Vagina (tissue), 2 donors: ENCODE data around the gene RABL3.

Experiments
- CTCF ChIP-seq, 3 experiments: fragments of 450-650 bp in 2 of 3; fragments of 200-600 bp in 1 of 3; sonication (generic) in 1 of 3; IDR thresholded peaks; one replicate each; pipeline ENCODE4 v1.5.1; 2017 to 2019; ENCODE audit warnings: antibody characterized with exemption in 3 of 3, mild to moderate bottlenecking in 2 of 3, moderate library complexity in 2 of 3
- POLR2A ChIP-seq, 2 donors: fragments of 450-650 bp; IDR thresholded peaks; one replicate each; pipeline ENCODE4 v1.6.1; 2017; ENCODE audit warnings: antibody characterized with exemption in 2 of 2, mild to moderate bottlenecking in 2 of 2, moderate library complexity in 2 of 2

DNA sequence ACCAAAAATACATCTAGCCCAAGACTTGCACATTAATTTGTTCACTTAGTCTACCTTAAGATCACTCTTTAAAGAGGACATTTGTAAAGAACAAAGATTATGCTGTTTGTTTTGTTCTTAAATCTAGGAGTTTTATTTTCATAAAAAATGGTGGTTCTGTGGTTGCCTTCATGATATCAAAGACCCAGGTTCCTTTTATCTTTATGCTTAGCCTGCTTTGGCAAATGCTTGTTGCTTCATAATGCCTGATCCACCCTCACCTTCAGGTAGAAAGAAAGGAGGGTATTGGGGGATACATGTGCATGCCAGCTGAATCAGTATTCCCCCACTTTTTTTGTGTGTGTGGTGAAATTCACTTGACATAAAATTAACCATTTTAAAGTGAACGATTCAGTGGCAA is 48.7 kb upstream of the RABL3 start:
- TF ChIP-seq CTCF (IDR thresholded peaks at IDR 0.05) (no peak), POLR2A (IDR thresholded peaks at IDR 0.05) (no peak)
